ENCODE results near the gene MGME1.

The MGME1 gene

GRCh38 chr20:17940224-17940971, 28.4 kb upstream of the MGME1 start:
- peak in 14 of 58 donors; percentile 6 to 54 (median 26) for DNase-seq

- DNase-seq: no peak
These were observed 27.6 kb upstream of the MGME1 start for GRCh38 chr20:17941087-17941825.

GRCh38 chr20:17941826-17942196, 27.0 kb upstream of the MGME1 start:
- no peak for DNase-seq

- no peak for DNase-seq
These were observed 25.5 kb upstream of the MGME1 start for GRCh38 chr20:17943343-17943742.

- no peak for DNase-seq
These were observed 23.9 kb upstream of the MGME1 start for GRCh38 chr20:17944854-17945474.

GRCh38 chr20:17946040-17946439, 22.8 kb upstream of the MGME1 start:
- no peak for DNase-seq

- DNase-seq: no peak
These were observed 22.0 kb upstream of the MGME1 start for GRCh38 chr20:17946572-17947473.

GRCh38 chr20:17947474-17947815, 21.4 kb upstream of the MGME1 start:
- no peak for DNase-seq

GRCh38 chr20:17948442-17948841, 20.4 kb upstream of the MGME1 start:
- DNase-seq: no peak

GRCh38 chr20:17949899-17950298, 18.9 kb upstream of the MGME1 start:
- no peak for DNase-seq

GRCh38 chr20:17950670-17951069, 18.1 kb upstream of the MGME1 start:
- no peak for DNase-seq

- no peak for DNase-seq
These were observed 17.5 kb upstream of the MGME1 start for GRCh38 chr20:17951323-17951722.

GRCh38 chr20:17952692-17953684, 15.8 kb upstream of the MGME1 start:
- no peak for DNase-seq

- DNase-seq: no peak
These were observed 14.9 kb upstream of the MGME1 start for GRCh38 chr20:17953935-17954334.

- no peak for DNase-seq
These were observed 13.5 kb upstream of the MGME1 start for GRCh38 chr20:17955302-17955701.

- DNase-seq: no peak
These were observed 12.6 kb upstream of the MGME1 start for GRCh38 chr20:17956099-17956685.

GRCh38 chr20:17957505-17958363, 11.1 kb upstream of the MGME1 start:
- no peak for DNase-seq

GRCh38 chr20:17958373-17959256, 10.2 kb upstream of the MGME1 start:
- DNase-seq: no peak
